NCI-H146 (cell line): ENCODE results near the gene RC3H2.
A peak's percentile ranks its signal among the peaks of the same experiment; 100 is the strongest.

Experiments
- DNase-seq: peaks from one replicate; lab custom pipeline; 2025; lab: John Stamatoyannopoulos, UW

Gene RC3H2, protein sequence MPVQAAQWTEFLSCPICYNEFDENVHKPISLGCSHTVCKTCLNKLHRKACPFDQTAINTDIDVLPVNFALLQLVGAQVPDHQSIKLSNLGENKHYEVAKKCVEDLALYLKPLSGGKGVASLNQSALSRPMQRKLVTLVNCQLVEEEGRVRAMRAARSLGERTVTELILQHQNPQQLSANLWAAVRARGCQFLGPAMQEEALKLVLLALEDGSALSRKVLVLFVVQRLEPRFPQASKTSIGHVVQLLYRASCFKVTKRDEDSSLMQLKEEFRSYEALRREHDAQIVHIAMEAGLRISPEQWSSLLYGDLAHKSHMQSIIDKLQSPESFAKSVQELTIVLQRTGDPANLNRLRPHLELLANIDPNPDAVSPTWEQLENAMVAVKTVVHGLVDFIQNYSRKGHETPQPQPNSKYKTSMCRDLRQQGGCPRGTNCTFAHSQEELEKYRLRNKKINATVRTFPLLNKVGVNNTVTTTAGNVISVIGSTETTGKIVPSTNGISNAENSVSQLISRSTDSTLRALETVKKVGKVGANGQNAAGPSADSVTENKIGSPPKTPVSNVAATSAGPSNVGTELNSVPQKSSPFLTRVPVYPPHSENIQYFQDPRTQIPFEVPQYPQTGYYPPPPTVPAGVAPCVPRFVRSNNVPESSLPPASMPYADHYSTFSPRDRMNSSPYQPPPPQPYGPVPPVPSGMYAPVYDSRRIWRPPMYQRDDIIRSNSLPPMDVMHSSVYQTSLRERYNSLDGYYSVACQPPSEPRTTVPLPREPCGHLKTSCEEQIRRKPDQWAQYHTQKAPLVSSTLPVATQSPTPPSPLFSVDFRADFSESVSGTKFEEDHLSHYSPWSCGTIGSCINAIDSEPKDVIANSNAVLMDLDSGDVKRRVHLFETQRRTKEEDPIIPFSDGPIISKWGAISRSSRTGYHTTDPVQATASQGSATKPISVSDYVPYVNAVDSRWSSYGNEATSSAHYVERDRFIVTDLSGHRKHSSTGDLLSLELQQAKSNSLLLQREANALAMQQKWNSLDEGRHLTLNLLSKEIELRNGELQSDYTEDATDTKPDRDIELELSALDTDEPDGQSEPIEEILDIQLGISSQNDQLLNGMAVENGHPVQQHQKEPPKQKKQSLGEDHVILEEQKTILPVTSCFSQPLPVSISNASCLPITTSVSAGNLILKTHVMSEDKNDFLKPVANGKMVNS

DNA sequence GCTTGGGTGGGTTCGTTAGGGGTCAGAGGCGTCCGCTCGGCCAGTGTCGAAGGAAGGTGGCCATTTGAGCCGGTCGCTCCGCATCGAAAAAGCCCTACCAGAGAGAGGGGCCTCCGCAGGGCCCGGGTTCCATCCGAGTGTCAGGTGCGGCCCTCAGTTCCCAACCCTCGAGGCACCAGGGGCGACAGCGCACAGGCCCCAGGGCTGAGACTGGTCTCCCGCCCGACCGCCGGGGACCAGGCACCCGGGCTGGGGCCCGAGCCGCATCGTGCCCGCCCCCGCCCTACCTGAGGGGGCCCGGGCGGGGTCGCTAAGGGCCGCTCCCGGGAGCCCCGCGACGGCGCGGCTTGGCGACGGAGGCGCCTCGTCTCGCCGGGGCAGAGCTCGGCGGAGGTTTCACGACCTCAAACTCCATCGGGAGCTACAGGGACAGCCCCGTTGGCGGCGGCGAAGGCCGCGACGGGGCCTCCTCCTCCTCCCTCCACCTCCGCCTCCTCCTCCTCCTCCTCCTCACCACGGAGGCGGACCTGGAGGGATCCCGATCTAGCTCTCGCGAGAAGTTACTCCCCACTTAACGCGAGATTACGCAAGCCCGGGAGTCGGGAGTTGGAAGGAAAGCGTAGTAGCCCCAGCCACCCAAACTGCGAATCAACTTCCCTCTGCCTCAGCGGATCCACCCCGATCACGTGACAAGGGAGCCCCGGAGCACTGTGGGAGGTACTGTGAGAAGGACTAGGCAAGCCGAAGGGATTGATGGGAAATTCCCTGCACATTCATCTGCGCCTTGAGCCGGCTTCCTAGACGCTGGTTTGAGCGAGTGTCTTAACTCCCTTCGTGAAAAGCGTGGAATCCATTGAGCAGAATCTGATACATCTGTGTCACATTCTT lies at the start of gene RC3H2:
TSS of gene RC3H2 (minus strand) at position 537 of the 888 bp plus-strand sequence. CDS start 7,850 bp downstream, outside the sequence.
- DNase-seq, result peak; percentile 98

DNA sequence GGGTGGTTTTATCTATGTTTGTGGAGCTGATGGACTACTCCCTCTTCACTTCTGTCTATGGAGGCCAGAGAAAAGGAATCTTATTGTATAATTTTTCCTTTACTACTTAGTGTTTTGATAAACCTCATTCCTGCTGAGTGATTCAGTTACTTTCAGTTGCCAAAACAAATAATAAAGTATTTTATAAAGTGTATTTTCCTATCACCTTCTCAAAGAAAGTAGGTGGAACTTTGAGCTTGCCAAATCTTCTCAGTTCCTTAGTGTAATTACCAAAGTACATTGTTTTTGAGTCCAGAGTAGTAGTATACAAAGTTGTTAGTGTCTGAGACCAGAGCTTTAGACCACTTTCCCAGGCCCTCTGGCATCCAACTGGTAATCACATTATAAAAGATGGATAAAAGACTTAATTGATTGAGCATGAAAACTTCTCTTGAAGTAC lies 49.1 kb upstream of the RC3H2 start:
- no peak for DNase-seq

DNA sequence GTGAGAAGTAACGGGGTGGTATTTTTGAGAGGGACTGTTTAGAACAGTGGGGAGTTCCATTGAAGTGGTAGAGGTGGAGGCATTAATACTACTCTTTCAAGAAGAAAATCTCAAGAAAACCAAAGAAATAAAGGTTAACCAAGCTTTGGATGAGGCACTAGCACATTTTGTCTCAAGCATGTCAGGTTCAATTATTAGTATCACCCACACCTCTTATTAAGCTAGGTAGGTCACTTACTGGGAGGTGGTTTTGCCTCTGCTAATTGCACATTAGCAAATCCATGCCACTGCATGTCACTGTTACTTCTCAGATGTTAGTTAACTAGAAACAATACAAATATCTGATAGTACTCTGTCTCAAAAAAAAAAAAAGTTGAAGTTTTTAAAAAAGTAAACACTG lies 45.9 kb upstream of the RC3H2 start:
- DNase-seq, result no peak

DNA sequence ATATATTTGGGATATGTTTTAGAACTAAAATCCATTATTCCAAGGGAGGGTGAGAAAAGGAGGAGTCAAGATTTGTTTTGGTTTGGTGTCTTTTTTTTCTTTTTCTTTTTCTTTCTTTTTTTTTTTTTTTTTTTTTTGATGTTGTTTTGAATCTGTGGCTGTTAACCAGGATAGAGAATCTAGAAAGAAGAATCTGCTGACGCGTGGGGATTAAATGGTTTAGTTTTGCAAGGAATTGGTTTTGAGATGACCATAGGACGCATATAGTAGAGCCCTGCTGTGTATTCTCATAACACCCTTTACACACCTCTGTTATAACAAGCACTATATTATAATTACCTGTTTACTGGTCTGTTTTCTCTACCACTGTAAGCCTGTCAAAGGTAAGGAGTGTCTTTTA lies 45.1 kb upstream of the RC3H2 start:
- DNase-seq, result no peak

GRCh38 chr9:122949696-122950095 lies 44.5 kb upstream of the RC3H2 start:
- peak; percentile 38 for DNase-seq

DNA sequence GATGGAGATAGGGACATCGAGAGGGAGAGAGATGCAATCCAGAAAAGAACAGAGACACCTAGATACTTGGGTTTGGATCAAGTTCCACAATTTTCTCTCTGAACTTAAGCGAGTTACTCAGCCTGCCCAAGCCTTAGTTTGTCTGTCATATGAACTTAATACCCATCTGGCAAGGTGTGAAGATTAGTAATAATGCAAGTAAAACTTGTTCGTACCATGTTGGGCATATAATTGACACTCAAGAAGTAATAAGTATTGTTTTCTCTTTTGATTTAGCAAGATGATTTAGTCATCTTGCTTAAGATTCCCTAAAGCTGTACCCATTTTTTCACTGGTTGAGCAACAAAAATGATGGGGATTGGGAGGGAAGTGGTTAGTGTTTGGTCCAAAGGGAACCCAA lies 43.2 kb upstream of the RC3H2 start:
- no peak for DNase-seq

- no peak for DNase-seq
These were observed 41.4 kb upstream of the RC3H2 start for GRCh38 chr9:122946461-122947005.

- DNase-seq, result no peak
These were observed 40.1 kb upstream of the RC3H2 start for GRCh38 chr9:122944960-122945888.

DNA sequence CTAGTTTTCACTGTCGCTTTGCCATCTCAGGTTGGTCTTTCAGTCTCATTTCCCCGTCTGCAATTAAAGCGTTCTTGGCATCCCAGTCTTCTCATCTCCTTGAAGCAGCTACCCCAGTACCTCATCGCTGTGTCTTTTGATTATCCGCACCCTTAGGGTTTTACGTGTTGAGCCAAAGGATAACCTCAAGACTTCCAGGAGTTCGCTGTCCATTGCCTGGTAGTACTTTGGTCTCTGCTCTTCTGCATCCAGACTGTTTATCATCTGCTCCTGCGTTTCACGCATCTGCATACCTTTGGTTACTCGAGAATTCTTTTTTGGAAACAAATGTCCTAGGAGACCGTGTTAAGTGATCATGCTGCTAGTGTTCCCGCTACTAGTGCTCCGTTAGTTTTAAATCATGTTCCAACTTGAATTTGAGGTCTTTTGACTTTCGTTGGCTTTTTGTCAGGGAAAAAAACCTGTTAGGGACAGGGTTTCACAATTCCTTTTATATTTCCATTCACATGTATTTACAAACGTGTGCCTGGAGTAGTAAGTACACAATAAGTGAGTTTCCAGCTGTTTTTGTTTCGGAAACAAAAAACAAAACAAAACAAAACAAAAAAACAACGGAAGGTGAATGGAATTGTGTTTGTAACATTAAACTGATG lies 36.5 kb upstream of the RC3H2 start:
- DNase-seq, result no peak

DNA sequence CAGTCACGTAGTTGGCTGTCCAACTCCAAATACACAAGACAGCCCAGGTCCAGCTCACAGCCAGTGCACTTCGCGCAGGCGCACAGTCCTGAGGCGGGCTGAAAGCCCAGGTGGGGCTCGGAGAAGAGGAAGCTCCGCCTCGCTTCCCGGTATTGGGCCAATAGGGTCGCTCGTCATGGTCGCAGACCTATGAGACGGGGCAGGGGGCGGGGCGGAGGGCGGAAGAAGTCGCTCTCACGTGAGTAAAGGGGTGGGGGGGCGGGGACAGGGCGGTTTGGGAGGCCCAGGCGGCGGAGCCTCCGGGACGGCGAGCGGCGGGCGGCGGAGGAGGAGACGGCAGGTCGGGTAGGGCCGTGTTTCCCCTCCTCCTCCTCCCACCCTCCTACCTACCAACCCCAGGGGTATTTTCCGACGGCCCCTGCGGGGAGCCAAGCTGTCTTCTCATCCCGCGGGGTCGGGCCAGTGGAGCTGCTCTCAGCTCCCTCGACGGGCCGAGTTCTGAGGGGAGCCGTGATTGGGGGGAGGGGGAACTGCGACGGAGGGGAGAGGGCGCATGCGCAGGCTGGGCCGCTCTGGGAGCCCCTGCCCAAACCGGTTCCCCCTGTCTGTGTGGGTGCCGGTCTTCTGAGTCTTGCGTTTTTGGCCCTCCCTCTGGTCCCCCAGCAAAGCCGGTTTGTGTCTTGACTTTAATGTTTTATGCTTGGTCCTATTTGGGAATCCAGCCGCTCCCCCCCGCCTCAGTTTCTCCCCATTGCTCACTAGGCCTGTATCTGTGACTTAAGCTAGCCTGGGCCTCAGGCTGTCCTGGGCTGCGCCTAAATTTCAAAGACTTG lies 35.8 kb upstream of the RC3H2 start, which contains the start of gene RABGAP1:
TSS of gene RABGAP1 (plus strand) at position 272 of the 833 bp plus-strand sequence. CDS start 16,040 bp downstream, outside the sequence.
- DNase-seq, result peak; percentile 97

GRCh38 chr9:122940454-122940748 lies 35.2 kb upstream of the RC3H2 start:
- no peak for DNase-seq

- DNase-seq, result no peak
These were observed 34.4 kb upstream of the RC3H2 start for GRCh38 chr9:122939601-122940000.

GRCh38 chr9:122936883-122937282 lies 31.7 kb upstream of the RC3H2 start:
- DNase-seq, result no peak

- peak; percentile 22 for DNase-seq
These were observed 31.3 kb upstream of the RC3H2 start for GRCh38 chr9:122936464-122936863.

GRCh38 chr9:122931226-122932121 lies 26.3 kb upstream of the RC3H2 start, which contains the start of gene ZBTB26:
TSS of gene ZBTB26 (minus strand) at chr9:122931512. CDS start at chr9:122919934, 11,578 bp downstream.
- DNase-seq, result peak; percentile 89

GRCh38 chr9:122930541-122931225 lies 25.5 kb upstream of the RC3H2 start:
- DNase-seq, result no peak
